Choroid plexus epithelial cell (primary cell): ENCODE data around the gene KLHDC1.
"Not testable (repeated sequence)": the region's sequence is repeated elsewhere in the genome, so short reads cannot be mapped to it uniquely, and the experiment has no call there.

ENCODE experiments used
- DNase-seq: peaks from one replicate; pipeline ENCODE4 v3.0.0-alpha.2; 2010; ENCODE audit warnings: low read depth
- H3K4me3 ChIP-seq: 2 replicates; pipeline ENCODE4 v1.5.1; 2011; ENCODE audit warnings: low read depth, mild to moderate bottlenecking, control low read depth, low read length, moderate library complexity
- CTCF ChIP-seq: conservative IDR thresholded peaks from 2 replicates; pipeline ENCODE4 v1.5.1; 2011; ENCODE audit warnings: low read depth, mild to moderate bottlenecking, control low read depth, inconsistent platforms, low read length, moderate library complexity

Gene KLHDC1

DNA sequence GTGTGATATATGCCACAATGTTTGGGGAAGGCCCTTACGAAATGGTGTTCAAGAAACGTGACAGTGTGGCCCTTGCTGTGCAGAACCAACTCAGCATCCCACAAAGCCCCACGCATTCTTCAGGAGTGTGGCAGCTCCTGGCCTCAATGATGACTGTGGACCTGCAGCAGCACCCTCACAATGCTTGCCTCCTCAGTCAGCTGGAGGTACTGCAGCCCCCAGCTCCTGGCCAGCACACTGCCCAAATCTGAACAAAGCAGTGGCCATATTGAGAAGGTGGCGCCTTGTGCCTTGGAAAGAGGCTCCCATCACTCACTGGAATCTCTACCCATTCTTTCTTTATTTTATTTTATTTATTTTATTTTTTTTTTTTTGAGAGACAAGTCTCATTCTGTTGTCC is 15.3 kb upstream of the KLHDC1 start:
- H3K4me3 ChIP-seq = no peak overlapping the region
- TF ChIP-seq CTCF = peak; percentile 38
- peak; percentile 14 for DNase-seq

- no peak for DNase-seq
- H3K4me3 ChIP-seq = no peak overlapping the region
- no peak for TF ChIP-seq CTCF
Measured at GRCh38 chr14:49679271-49679670, 13.6 kb upstream of the KLHDC1 start.

DNA sequence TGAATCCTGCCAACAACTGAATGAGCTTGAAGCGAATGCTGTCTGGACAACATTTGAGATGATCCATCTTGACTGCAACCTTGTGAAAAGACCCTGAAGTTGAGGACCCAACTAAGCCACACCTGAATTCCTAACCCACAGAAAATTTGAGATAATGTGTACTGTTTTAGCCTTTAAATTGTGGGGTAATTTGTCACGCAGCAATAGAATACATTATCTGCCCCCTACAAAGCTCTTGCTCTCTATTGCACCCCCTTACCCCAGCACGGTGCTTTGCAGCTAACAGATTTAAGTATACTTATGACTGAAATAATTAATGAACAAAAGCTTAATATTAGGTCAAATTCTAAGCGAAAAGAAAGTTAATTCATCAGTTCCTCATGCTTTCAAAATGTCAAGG is 6.5 kb upstream of the KLHDC1 start:
- no peak for DNase-seq
- no peak for TF ChIP-seq CTCF
- no peak overlapping the region for H3K4me3 ChIP-seq

- peak within 1 kb of the TSS; percentile 86 for H3K4me3 ChIP-seq
- peak; percentile 10 for TF ChIP-seq CTCF
Measured at GRCh38 chr14:49687942-49688700, 4.8 kb upstream of the KLHDC1 start, which contains the start of gene POLE2. TSS of gene POLE2 (minus strand) at chr14:49688214. CDS start at chr14:49688203, 11 bp downstream.

DNA sequence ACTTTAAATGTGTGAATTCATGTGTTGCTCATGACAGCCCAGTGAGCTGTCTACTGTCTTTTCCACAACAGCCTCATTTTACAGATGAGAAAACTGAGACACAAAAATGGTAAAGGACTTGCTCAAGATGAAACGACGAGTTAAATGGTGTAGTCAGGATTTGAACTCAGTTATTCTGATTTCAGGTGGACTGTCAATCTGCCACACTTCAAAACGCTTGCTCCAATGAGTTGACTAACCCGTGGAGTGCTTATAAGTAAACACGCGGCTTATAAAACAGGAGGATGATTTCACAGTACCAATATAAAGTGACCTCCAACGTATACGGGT is 4.3 kb upstream of the KLHDC1 start:
- TF ChIP-seq CTCF = no peak
- H3K4me3 ChIP-seq = peak overlapping the region; percentile 86
- no peak for DNase-seq

More at GRCh38 chr14:49687942-49688700, 4.8 kb upstream of the KLHDC1 start, which contains the start of gene POLE2:
- peak; percentile 65 for DNase-seq

DNA sequence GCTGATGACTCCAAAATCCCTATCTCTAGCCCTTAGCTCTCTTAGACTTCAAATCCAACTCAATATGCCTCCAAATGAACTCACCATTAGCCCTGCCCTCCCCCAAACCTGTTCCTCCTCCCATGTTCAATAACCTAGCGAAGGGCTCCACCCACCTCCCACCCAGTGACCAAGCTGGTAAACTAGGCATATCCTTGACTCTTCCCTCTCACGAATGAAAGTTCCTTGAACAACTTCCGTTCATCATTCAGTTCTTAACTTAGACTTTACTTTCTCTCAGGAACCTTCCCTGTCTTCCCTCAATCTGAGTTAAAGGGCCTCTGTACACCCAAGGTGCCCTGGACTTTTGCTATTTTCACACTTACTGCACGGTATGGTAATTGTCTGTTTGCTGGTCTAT is 1.9 kb upstream of the KLHDC1 start:
- no peak for DNase-seq
- TF ChIP-seq CTCF = no peak
- H3K4me3 ChIP-seq = no peak overlapping the region

- H3K4me3 ChIP-seq = peak overlapping the region; percentile 76
- no peak for TF ChIP-seq CTCF
- peak; percentile 21 for DNase-seq
Measured at GRCh38 chr14:49692193-49692757, 645 bp upstream of the KLHDC1 start.

- DNase-seq = not testable (repeated sequence)
- H3K4me3 ChIP-seq = peak overlapping the region; percentile 76
Measured at GRCh38 chr14:49693735-49694124, 810 bp downstream of the KLHDC1 start.
